Erythroblast (primary cell): ENCODE data around the gene RBCK1.

Source experiments
- GATA1 ChIP-seq: IDR thresholded peaks from 2 replicates; pipeline ENCODE4 v1.6.1; 2011; ENCODE audit warnings: low read depth, mild to moderate bottlenecking, control low read depth, low read length, moderate library complexity
- POLR2A ChIP-seq: IDR thresholded peaks from 2 replicates; pipeline ENCODE4 v1.6.1; 2011; ENCODE audit warnings: mild to moderate bottlenecking, low read length

DNA sequence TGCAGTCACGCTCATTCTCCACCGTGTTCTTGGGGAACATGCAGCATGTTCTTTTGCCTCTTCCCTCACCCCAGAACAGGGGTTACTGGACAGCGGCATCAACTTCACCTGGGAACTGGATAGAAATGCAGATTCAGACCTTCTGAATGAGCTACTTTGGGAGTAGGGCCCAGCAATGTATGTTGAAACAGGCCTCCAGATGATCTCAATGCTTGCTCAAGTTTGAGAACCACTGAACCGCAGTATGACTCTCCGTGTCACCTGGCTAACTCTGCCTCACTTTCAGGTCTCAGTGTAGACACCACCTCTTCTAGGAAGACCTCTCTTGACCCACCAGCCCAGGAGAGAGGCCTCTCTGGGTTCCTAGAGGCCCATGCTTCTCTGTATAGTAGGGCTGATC is 22.7 kb upstream of the RBCK1 start:
- TF ChIP-seq POLR2A (no peak), GATA1 (no peak)
